HEK293 (cell line): ENCODE results near the gene BRINP2.

ENCODE experiments used
- AEBP2 ChIP-seq: fragments of 450-650 bp; formaldehyde crosslinking; IDR thresholded peaks from 2 replicates; pipeline ENCODE4 v1.5.1; 2016; ENCODE audit warnings: missing biosample characterization, missing genetic modification characterization, borderline replicate concordance
- GLI2 ChIP-seq: fragments of 450-650 bp; formaldehyde crosslinking; IDR thresholded peaks from 2 replicates; pipeline ENCODE4; 2017; ENCODE audit warnings: missing biosample characterization, missing genetic modification characterization, low read depth, borderline replicate concordance
- INSM2 ChIP-seq: fragments of 450-650 bp; formaldehyde crosslinking; IDR thresholded peaks from 2 replicates; pipeline ENCODE4 v1.5.1; 2016; ENCODE audit warnings: missing biosample characterization, missing genetic modification characterization
- MZF1 ChIP-seq: fragments of 450-650 bp; formaldehyde crosslinking; IDR thresholded peaks from 2 replicates; pipeline ENCODE4 v1.5.1; 2017; ENCODE audit warnings: missing biosample characterization, missing genetic modification characterization, borderline replicate concordance
- OSR2 ChIP-seq: fragments of 450-650 bp; formaldehyde crosslinking; IDR thresholded peaks from 2 replicates; pipeline ENCODE4 v1.5.1; 2016; ENCODE audit warnings: missing biosample characterization, missing genetic modification characterization
- REPIN1 ChIP-seq: fragments of 450-650 bp; formaldehyde crosslinking; IDR thresholded peaks from 2 replicates; pipeline ENCODE4 v1.5.1; 2017; ENCODE audit warnings: missing biosample characterization, missing genetic modification characterization, low read depth
- ZBTB17 ChIP-seq: fragments of 450-650 bp; formaldehyde crosslinking; IDR thresholded peaks from 2 replicates; pipeline ENCODE4 v1.5.1; 2016; ENCODE audit warnings: missing biosample characterization, missing genetic modification characterization
- ZNF148 ChIP-seq: fragments of 450-650 bp; formaldehyde crosslinking; IDR thresholded peaks from 2 replicates; pipeline ENCODE4 v1.5.0; 2017; ENCODE audit warnings: missing biosample characterization, missing genetic modification characterization, borderline replicate concordance
- ZNF155 ChIP-seq: fragments of 450-650 bp; formaldehyde crosslinking; IDR thresholded peaks from 2 replicates; pipeline ENCODE4 v1.5.1; 2016; ENCODE audit warnings: missing biosample characterization, missing genetic modification characterization
- ZNF157 ChIP-seq: fragments of 450-650 bp; formaldehyde crosslinking; IDR thresholded peaks from 2 replicates; pipeline ENCODE4 v1.5.1; 2016; ENCODE audit warnings: missing biosample characterization, missing genetic modification characterization
- ZNF248 ChIP-seq: fragments of 450-650 bp; formaldehyde crosslinking; IDR thresholded peaks from 2 replicates; pipeline ENCODE4 v1.5.1; 2017; ENCODE audit warnings: missing biosample characterization, missing genetic modification characterization
- ZNF280C ChIP-seq: fragments of 450-650 bp; formaldehyde crosslinking; IDR thresholded peaks from 2 replicates; pipeline ENCODE4 v1.5.1; 2016; ENCODE audit warnings: missing biosample characterization, missing genetic modification characterization
- ZNF302 ChIP-seq: fragments of 450-650 bp; formaldehyde crosslinking; IDR thresholded peaks from 2 replicates; pipeline ENCODE4 v1.5.1; 2016; ENCODE audit warnings: missing biosample characterization, missing genetic modification characterization, low read depth
- ZNF354C ChIP-seq: fragments of 450-650 bp; formaldehyde crosslinking; IDR thresholded peaks from 2 replicates; pipeline ENCODE4 v1.5.1; 2016; ENCODE audit warnings: missing biosample characterization, missing genetic modification characterization, low read depth, borderline replicate concordance
- ZNF366 ChIP-seq: fragments of 450-650 bp; formaldehyde crosslinking; conservative IDR thresholded peaks from 2 replicates; pipeline ENCODE4 v1.5.1; 2016; ENCODE audit warnings: missing biosample characterization, missing genetic modification characterization
- ZNF391 ChIP-seq: fragments of 450-650 bp; formaldehyde crosslinking; IDR thresholded peaks from 2 replicates; pipeline ENCODE4 v1.5.1; 2016; ENCODE audit warnings: low read depth, missing biosample characterization, missing genetic modification characterization, borderline replicate concordance
- ZNF423 ChIP-seq: fragments of 450-650 bp; formaldehyde crosslinking; IDR thresholded peaks from 2 replicates; pipeline ENCODE4 v1.5.1; 2016; ENCODE audit warnings: missing biosample characterization, missing genetic modification characterization
- ZNF488 ChIP-seq: fragments of 450-650 bp; formaldehyde crosslinking; IDR thresholded peaks from 2 replicates; pipeline ENCODE4 v1.5.1; 2016; ENCODE audit warnings: missing biosample characterization, missing genetic modification characterization
- ZNF510 ChIP-seq: fragments of 450-650 bp; formaldehyde crosslinking; IDR thresholded peaks from 2 replicates; pipeline ENCODE4 v1.5.1; 2018; ENCODE audit warnings: mild to moderate bottlenecking, missing genetic modification characterization, missing biosample characterization; ENCODE audit not compliant: insufficient replicate concordance
- ZNF555 ChIP-seq: fragments of 450-650 bp; formaldehyde crosslinking; conservative IDR thresholded peaks from 2 replicates; pipeline ENCODE4 v1.5.1; 2017; ENCODE audit warnings: missing biosample characterization, mild to moderate bottlenecking, missing genetic modification characterization, inconsistent platforms
- ZNF560 ChIP-seq: fragments of 450-650 bp; formaldehyde crosslinking; IDR thresholded peaks from 2 replicates; pipeline ENCODE4 v1.5.1; 2017; ENCODE audit warnings: missing biosample characterization, missing genetic modification characterization, borderline replicate concordance
- ZNF629 ChIP-seq: fragments of 450-650 bp; formaldehyde crosslinking; IDR thresholded peaks from 2 replicates; pipeline ENCODE4 v1.5.1; 2017; ENCODE audit warnings: missing biosample characterization, missing genetic modification characterization
- ZNF654 ChIP-seq: fragments of 450-650 bp; formaldehyde crosslinking; IDR thresholded peaks from 2 replicates; pipeline ENCODE4 v1.5.1; 2016; ENCODE audit warnings: low read depth, missing biosample characterization, missing genetic modification characterization
- ZNF658 ChIP-seq: fragments of 450-650 bp; formaldehyde crosslinking; IDR thresholded peaks from 2 replicates; pipeline ENCODE4; 2016; ENCODE audit warnings: missing biosample characterization, missing genetic modification characterization
- ZNF677 ChIP-seq: fragments of 450-650 bp; IDR thresholded peaks from 2 replicates; pipeline ENCODE4 v1.5.0; 2018; ENCODE audit warnings: missing biosample characterization, mild to moderate bottlenecking, missing genetic modification characterization, moderate library complexity
- ZNF692 ChIP-seq: fragments of 450-650 bp; formaldehyde crosslinking; IDR thresholded peaks from 2 replicates; pipeline ENCODE4 v1.5.1; 2016; ENCODE audit warnings: missing biosample characterization, missing genetic modification characterization
- ZNF76 ChIP-seq: fragments of 450-650 bp; formaldehyde crosslinking; IDR thresholded peaks from 2 replicates; pipeline ENCODE4; 2016; ENCODE audit warnings: low read depth, missing biosample characterization, missing genetic modification characterization, borderline replicate concordance
- ZNF768 ChIP-seq: fragments of 450-650 bp; formaldehyde crosslinking; IDR thresholded peaks from 2 replicates; pipeline ENCODE4 v1.5.1; 2018; ENCODE audit warnings: missing biosample characterization, mild to moderate bottlenecking, missing genetic modification characterization
- ZNF837 ChIP-seq: fragments of 450-650 bp; formaldehyde crosslinking; IDR thresholded peaks from 2 replicates; pipeline ENCODE4 v1.5.1; 2016; ENCODE audit warnings: missing biosample characterization, missing genetic modification characterization
- ZSCAN16 ChIP-seq: fragments of 450-650 bp; formaldehyde crosslinking; IDR thresholded peaks from 2 replicates; pipeline ENCODE4 v1.5.1; 2016; ENCODE audit warnings: missing biosample characterization, missing genetic modification characterization

Gene BRINP2

GRCh38 chr1:177209357-177209756, 38.6 kb downstream of the BRINP2 start (continued):
- TF ChIP-seq ZSCAN16 (no peak), ZNF148 (tag by site-specific recombination) (no peak), INSM2 (peak; percentile 88), ZNF76 (no peak), AEBP2 (tag by site-specific recombination) (no peak), ZNF510 (no peak), MZF1 (0 out of 2 replicates have a peak, but pooled peaks have one; percentile 28), ZNF366 (tag by site-specific recombination) (peak; percentile 53; the same call in 1 of the 2 replicates), ZNF157 (tag by site-specific recombination) (no peak), ZBTB17 (tag by site-specific recombination) (peak; percentile 94), ZNF488 (tag by site-specific recombination) (no peak), OSR2 (tag by site-specific recombination) (peak; percentile 50; the same call in 1 of the 2 replicates), ZNF248 (tag by site-specific recombination) (no peak), ZNF629 (peak; percentile 91), ZNF555 (tag by site-specific recombination) (no peak), GLI2 (tag by site-specific recombination) (no peak; the same call in 1 of the 2 replicates), ZNF658 (tag by site-specific recombination) (no peak), ZNF354C (no peak), ZNF302 (tag by site-specific recombination) (no peak), ZNF837 (no peak), REPIN1 (tag by site-specific recombination) (no peak; the same call in 1 of the 2 replicates), ZNF560 (tag by site-specific recombination) (no peak), ZNF768 (no peak), ZNF677 (tag by site-specific recombination) (peak; percentile 94), ZNF391 (tag by site-specific recombination) (peak; percentile 77; the same call in 1 of the 2 replicates), ZNF423 (tag by site-specific recombination) (no peak), ZNF654 (0 out of 2 replicates have a peak, but pooled peaks have one; percentile 2), ZNF280C (tag by site-specific recombination) (no peak), ZNF155 (tag by site-specific recombination) (no peak), ZNF692 (tag by site-specific recombination) (peak; percentile 82)
